GM12878 (cell line): ENCODE data around the gene ZNF215.

ENCODE experiments used
- EP300 ChIP-seq, 2 experiments: fragments of 150-350 bp in 1 of 2; IDR thresholded peaks; 2 replicates each; pipeline ENCODE4 v1.6.1; 2011 to 2012; ENCODE audit warnings: low read depth in 2 of 2, low read length in 2 of 2, borderline replicate concordance in 1 of 2, improper control_type of control experiment in 1 of 2, inconsistent platforms in 1 of 2; ENCODE audit not compliant: control insufficient read depth in 1 of 2
- JUND ChIP-seq: IDR thresholded peaks from 2 replicates; pipeline ENCODE4 v1.6.1; 2012; ENCODE audit warnings: low read depth, mild to moderate bottlenecking, low read length, improper control_type of control experiment, moderate library complexity
- KLF5 ChIP-seq: fragments of 450-650 bp; IDR thresholded peaks from 2 replicates; pipeline ENCODE4 v1.6.1; 2014; ENCODE audit warnings: mild to moderate bottlenecking; ENCODE audit not compliant: partially characterized antibody
- POLR2A ChIP-seq: IDR thresholded peaks from 2 replicates; pipeline ENCODE4 v1.6.1; 2011; ENCODE audit warnings: low read depth, mild to moderate bottlenecking, low read length
- RAD21 ChIP-seq: IDR thresholded peaks from 2 replicates; pipeline ENCODE4 v1.6.1; 2011; ENCODE audit warnings: mild to moderate bottlenecking, low read depth, low read length, moderate library complexity; ENCODE audit not compliant: insufficient read depth
- REST ChIP-seq: IDR thresholded peaks from 2 replicates; pipeline ENCODE4 v1.6.1; 2012; ENCODE audit warnings: mild to moderate bottlenecking, low read depth, low read length
- TCF12 ChIP-seq: IDR thresholded peaks from 2 replicates; pipeline ENCODE4 v1.6.1; 2011; ENCODE audit warnings: low read depth, mild to moderate bottlenecking, low read length
- ZNF207 ChIP-seq: fragments of 450-650 bp; IDR thresholded peaks from 2 replicates; pipeline ENCODE4 v1.6.1; 2014; ENCODE audit warnings: antibody characterized with exemption, mild to moderate bottlenecking, borderline replicate concordance
- TF ChIP-seq, protein P1 (sequence below): IDR thresholded peaks from 2 replicates; pipeline ENCODE4 v1.6.1; 2012; ENCODE audit warnings: low read length, inconsistent platforms

GRCh38 chr11:6979365-6979764, 53.1 kb downstream of the ZNF215 start:
- TF ChIP-seq EP300 (IDR thresholded peaks at IDR 0.05; ENCODE audit: borderline replicate concordance in 1 of 2, control insufficient read depth in 1 of 2, low read depth in 2 of 2, low read length in 2 of 2) (no peak), POLR2A (no peak), RAD21 (no peak), ZNF207 (no peak), TCF12 (no peak), KLF5 (no peak), REST (no peak), JUND (no peak)
- TF ChIP-seq, protein P1, sequence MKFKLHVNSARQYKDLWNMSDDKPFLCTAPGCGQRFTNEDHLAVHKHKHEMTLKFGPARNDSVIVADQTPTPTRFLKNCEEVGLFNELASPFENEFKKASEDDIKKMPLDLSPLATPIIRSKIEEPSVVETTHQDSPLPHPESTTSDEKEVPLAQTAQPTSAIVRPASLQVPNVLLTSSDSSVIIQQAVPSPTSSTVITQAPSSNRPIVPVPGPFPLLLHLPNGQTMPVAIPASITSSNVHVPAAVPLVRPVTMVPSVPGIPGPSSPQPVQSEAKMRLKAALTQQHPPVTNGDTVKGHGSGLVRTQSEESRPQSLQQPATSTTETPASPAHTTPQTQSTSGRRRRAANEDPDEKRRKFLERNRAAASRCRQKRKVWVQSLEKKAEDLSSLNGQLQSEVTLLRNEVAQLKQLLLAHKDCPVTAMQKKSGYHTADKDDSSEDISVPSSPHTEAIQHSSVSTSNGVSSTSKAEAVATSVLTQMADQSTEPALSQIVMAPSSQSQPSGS, result no peak
